ENCODE measurements around the gene SLC13A4.
"Not testable (repeated sequence)": the region's sequence is repeated elsewhere in the genome, so short reads cannot be mapped to it uniquely, and the experiment has no call there.

Gene SLC13A4

DNA sequence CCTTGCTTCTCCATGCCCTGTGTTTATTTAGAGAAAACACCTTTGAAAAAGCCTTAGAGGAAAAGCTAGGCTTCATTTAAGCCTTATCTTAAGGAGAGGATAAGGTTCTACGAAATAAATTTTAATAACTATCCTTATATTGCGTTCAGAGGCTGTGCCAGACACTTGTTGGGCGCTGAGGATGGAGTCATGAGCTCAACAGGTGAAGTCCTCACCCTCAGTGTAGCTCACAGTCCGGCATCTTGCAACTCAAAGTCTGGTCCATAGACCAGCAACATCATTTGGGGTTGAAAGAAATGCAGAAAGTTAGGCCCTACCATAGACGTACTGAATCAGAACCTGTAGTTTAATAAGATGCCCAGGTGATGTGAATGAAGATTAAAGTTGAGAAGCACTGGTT is 69.4 kb downstream of the SLC13A4 start:
- peaks cover 17% of the 10 kb centered on the region for H3K4me1 Mint-ChIP-seq (ENCODE audit: low read depth)

DNA sequence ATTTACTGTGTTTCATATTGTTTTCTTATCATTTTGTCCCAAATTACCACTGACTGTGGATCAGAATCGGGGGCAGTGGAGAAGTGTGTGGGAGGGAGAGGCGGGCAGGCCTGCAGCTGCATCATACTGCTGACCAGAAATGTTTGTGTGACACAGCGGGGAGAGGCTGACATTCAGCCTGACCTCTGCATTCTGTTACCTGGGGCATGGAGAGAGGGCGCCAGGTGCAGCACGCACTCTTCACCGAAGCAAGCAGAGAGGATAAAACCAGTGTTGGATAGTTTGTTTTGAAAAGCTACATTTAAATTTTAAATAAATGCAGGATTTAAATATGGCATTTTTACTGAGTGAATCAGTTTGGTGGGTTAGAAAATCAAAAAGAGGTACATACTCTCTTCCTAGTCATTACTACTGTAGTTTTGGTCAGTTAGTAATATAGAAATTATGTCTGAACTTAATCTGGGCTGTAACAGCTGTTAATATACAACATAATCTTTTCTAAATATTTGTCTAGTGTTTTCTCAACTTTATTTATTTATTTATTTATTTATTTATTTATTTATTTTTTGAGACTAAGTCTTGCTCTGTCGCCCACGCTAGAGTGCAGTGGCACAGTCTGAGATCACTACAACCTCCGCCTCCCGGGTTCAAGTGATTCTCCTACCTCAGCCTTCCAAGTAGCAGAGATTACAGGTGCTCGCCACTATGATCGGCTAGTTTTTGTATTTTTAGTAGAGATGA is 74.5 kb downstream of the SLC13A4 start:
- Mint-ChIP-seq H3K9me3 (no peaks in the 10 kb centered on the region), H3K36me3 (ENCODE audit: low read depth) (peaks cover 17% of the 10 kb centered on the region), H3K27me3 (no peaks in the 10 kb centered on the region), H3K4me1 (ENCODE audit: low read depth) (no peaks in the 10 kb centered on the region), H3K4me3 (no peak overlapping the region), H3K27ac (no peak overlapping the region)

More for the DNA sequence above, 69.4 kb downstream of the SLC13A4 start:
- H3K4me3 Mint-ChIP-seq, result no peak overlapping the region
- no peak overlapping the region for H3K27ac Mint-ChIP-seq
- H3K27me3 Mint-ChIP-seq, result no peaks in the 10 kb centered on the region
- H3K36me3 Mint-ChIP-seq (ENCODE audit: low read depth), result no peaks in the 10 kb centered on the region
- H3K9me3 Mint-ChIP-seq, result no peaks in the 10 kb centered on the region

DNA sequence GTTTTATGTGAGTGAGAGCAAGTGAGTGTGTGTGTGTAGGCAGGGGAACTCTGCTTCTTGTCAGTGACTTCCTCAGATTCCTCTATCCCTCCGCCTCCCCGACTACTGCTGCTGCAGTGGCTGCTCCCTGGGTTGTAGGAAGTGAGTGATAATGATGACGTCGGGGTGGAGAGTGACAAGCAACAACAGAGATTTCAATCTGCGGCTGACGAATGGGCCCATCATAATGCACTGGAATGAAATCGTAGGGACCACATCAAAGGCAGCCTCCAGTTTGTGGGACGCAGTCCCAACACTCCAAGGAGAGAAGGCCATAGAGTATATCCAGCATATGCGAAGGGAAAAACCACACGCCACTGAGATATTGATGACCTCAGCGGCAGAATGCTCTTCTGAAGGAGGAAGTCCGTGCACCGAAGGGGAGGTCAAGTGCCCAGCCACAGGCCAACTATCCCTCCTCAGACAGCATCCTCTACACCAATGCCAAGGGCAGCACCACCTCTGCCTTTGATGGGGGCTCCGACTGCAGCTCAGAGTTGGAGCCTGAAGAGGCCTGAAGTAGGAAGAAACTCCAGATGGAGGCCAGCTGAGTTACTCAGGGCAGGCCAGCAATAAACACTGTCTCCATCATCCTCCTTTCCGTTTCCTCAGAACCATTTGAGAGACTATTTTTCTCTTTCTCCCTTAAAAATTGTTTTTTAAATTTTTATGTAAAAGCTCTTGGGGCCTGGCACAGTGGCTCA is 77.0 kb downstream of the SLC13A4 start:
- no peak overlapping the region for H3K27ac Mint-ChIP-seq
- no peaks in the 10 kb centered on the region for H3K4me1 Mint-ChIP-seq (ENCODE audit: low read depth)
- H3K4me3 Mint-ChIP-seq, result no peak overlapping the region
- peaks cover 36% of the 10 kb centered on the region for H3K36me3 Mint-ChIP-seq (ENCODE audit: low read depth)
- H3K9me3 Mint-ChIP-seq, result no peaks in the 10 kb centered on the region
- no peaks in the 10 kb centered on the region for H3K27me3 Mint-ChIP-seq

DNA sequence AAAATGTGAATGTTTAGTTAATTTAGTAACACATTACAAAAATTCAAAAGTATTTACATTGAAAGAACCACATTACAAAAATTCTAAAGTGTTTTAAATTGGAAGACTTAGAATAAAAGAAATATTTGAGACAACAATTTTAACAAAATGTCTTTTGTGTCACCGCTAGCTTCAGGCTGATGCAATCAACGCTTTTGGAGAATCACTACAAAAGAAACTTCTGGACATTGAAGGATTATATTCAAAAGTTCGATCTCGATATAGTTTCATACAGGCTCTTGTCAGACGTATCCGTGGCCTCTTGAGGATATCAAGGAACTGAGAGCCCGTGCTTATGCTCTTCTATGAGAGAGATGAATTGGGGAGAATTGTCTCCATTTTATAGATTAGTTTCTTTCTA is 79.8 kb downstream of the SLC13A4 start:
- Mint-ChIP-seq H3K27ac (no peak overlapping the region), H3K36me3 (ENCODE audit: low read depth) (peaks cover 50% of the 10 kb centered on the region), H3K27me3 (no peaks in the 10 kb centered on the region), H3K4me1 (ENCODE audit: low read depth) (no peaks in the 10 kb centered on the region), H3K9me3 (no peaks in the 10 kb centered on the region), H3K4me3 (no peak overlapping the region)

DNA sequence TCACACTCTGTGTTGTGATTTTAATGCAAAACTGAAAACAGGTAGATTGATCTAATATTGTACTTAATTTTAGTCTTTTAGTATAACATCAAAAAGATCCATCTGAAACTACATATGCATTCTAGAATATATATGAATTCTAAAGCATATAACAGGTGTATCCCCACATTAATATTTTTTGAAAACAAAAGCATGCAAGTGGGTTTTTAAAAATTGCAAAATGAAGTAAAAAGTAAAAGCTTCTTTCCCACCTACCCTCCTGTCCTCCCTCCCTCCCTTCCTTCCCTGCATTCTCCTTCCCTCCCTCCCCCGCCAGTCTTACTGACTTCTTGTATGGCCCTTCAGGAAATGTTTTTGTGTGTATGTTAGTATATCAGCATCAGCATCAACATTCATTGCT is 80.2 kb downstream of the SLC13A4 start:
- Mint-ChIP-seq H3K27me3 (no peaks in the 10 kb centered on the region), H3K27ac (no peak overlapping the region), H3K9me3 (no peaks in the 10 kb centered on the region), H3K4me1 (ENCODE audit: low read depth) (no peaks in the 10 kb centered on the region), H3K4me3 (no peak overlapping the region), H3K36me3 (ENCODE audit: low read depth) (peaks cover 50% of the 10 kb centered on the region)

- Mint-ChIP-seq H3K27ac (no peak overlapping the region), H3K4me1 (ENCODE audit: low read depth) (no peaks in the 10 kb centered on the region), H3K9me3 (no peaks in the 10 kb centered on the region), H3K36me3 (ENCODE audit: low read depth) (peaks cover 62% of the 10 kb centered on the region), H3K4me3 (no peak overlapping the region), H3K27me3 (no peaks in the 10 kb centered on the region)
These were observed 82.6 kb downstream of the SLC13A4 start for GRCh38 chr7:135645296-135645904.

- Mint-ChIP-seq H3K27ac (no peak overlapping the region), H3K4me1 (ENCODE audit: low read depth) (no peaks in the 10 kb centered on the region), H3K27me3 (no peaks in the 10 kb centered on the region), H3K4me3 (no peak overlapping the region), H3K9me3 (no peaks in the 10 kb centered on the region), H3K36me3 (ENCODE audit: low read depth) (peaks cover 65% of the 10 kb centered on the region)
These were observed 83.3 kb downstream of the SLC13A4 start for GRCh38 chr7:135644729-135645128.

DNA sequence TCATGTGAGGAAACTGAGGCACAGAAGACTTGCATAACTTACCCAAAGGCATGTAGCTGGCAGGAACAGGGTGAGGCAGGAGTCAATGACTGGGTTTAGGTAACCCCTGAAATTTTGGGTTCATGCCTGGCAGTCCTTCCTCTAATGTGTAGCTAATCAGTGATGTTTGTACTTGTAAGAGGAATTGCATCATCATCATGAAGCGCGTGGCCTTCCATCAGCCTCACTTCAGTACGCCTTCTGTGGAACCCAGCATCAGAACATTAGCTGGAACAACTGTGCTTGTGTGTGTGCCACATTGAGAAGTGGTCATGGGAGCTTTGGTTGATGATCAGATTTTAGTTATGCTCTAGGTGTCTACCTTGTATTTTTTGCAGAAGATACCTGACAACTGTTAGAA is 83.8 kb downstream of the SLC13A4 start:
- Mint-ChIP-seq H3K36me3 (ENCODE audit: low read depth) (peaks cover 67% of the 10 kb centered on the region), H3K27me3 (no peaks in the 10 kb centered on the region), H3K27ac (no peak overlapping the region), H3K9me3 (no peaks in the 10 kb centered on the region), H3K4me1 (ENCODE audit: low read depth) (no peaks in the 10 kb centered on the region), H3K4me3 (no peak overlapping the region)

GRCh38 chr7:135639690-135640089 is 88.3 kb downstream of the SLC13A4 start:
- not testable (repeated sequence) for H3K4me1 Mint-ChIP-seq (ENCODE audit: low read depth); H3K27me3 Mint-ChIP-seq; H3K27ac Mint-ChIP-seq; H3K4me3 Mint-ChIP-seq; H3K9me3 Mint-ChIP-seq
- H3K36me3 Mint-ChIP-seq (ENCODE audit: low read depth), result peaks cover 70% of the 10 kb centered on the region

DNA sequence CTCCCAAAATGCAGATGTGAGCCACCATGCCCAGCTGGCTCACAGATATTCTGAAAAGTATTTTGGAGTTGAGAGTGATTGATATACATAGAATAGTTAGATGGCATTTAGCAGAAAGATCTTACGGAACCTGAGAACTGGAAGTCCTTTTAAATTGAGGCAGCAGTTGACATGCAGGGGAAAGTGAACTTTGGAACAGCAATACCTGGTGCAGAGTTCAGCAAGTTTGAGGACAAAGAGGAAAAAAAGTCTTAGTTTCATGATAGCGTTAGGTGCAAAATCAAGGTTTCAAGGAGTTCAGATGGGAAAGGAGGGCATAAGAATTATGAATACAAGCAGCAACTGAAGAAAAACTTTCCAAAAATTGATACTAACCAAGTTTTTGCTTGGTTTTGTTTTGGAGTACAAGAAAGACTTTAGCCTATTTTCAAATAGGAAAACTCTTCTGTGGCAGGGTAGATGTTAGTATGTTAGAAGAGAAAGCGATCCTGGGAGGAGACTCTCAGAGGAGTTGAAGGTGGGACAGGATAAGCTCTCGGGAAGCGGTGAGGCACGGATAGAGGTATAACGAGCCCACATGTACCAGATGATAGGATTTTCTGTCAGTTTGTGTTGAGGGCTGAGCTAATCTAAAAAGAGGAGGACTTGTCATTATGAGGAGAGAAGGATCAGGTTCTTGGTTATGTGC is 93.7 kb downstream of the SLC13A4 start:
- no peaks in the 10 kb centered on the region for H3K9me3 Mint-ChIP-seq
- H3K27me3 Mint-ChIP-seq, result no peaks in the 10 kb centered on the region
- H3K4me3 Mint-ChIP-seq, result no peak overlapping the region
- H3K27ac Mint-ChIP-seq, result peak overlapping the region; percentile 5
- no peaks in the 10 kb centered on the region for H3K4me1 Mint-ChIP-seq (ENCODE audit: low read depth)
- peaks cover 88% of the 10 kb centered on the region for H3K36me3 Mint-ChIP-seq (ENCODE audit: low read depth)

All from stimulated activated naive CD8-positive, alpha-beta T cell treated with anti-CD3 and anti-CD28 coated beads, Interleukin-15, Interleukin-2, amounts not matched to agents 100 ng/mL and 50 ng/mL, for 24 hours (primary cell).